Stimulated activated CD8-positive, alpha-beta memory T cell treated with anti-CD3 and anti-CD28 coated beads, Interleukin-4, amount 100 ng/mL, for 1 hour (primary cell): ENCODE measurements around the gene ZBTB7C.

Experiments
- DNase-seq, 2 donors: peaks; one replicate each; pipeline ENCODE4 v3.0.0-alpha.2; 2020; ENCODE audit warnings: low read depth in 2 of 2, low spot score in 1 of 2

ZBTB7C gene

DNA sequence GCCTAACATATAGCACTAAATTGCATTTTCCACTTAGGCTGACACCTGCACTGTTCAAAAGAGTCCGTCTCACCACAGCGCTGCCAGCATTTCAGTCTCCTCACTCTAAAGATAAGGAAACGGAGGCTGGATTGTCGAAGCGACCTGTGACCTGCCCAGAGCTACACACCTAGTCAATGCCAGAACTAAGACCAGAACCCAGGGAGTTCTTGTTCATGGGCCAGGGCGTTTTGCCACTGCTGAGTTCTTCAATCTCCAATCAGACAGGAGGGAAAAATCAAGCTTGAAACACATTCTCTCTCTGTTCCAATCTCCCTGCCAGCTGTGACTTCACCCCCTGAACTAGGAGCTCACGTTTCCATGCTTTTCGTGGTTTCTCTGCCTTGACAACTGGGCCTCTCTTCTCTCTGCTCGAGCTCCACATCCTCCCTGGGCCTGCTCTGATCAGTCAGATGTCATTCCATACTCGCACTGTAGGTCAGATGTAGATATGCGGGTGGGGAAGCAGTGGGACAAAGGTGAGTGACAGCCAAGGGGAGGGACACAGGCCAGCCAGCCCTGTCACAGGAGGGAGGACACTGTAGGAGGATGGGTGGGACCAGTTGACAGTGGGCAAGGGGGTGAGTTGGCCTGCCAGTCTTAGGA, 257.6 kb downstream of the ZBTB7C start:
- DNase-seq, result no peak

DNA sequence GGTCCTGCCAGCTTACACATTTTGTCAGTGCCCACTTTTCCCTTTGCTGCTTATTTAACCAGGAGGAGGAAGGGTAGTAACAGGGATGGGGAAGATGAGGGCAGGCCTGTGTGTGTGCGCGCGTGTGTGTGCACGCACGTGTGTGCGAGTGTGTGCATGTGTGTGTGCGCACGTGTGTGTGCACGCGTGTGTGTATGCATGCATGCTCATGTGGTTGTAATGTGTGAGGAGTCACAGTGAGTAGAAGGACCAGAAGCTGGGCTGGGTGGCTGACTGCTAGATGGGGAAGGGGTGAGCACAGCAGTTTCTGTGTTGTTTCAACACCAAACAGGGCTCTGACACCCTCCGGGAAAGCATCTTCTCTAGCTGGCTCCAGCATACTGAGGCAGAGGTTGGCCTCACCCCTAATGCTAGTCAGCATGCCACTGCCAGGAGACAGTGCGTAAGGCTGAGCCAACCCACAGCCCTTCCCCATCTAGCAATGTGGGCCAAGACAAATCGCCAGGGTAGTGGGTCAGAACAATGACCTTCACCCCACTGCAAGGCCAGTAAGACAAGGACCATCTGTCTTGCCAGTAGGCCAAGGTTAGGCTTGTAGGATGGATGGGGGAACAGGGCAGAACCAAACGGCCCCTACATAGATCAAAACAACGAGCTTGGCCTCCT, 260.0 kb downstream of the ZBTB7C start:
- DNase-seq, result no peak

DNA sequence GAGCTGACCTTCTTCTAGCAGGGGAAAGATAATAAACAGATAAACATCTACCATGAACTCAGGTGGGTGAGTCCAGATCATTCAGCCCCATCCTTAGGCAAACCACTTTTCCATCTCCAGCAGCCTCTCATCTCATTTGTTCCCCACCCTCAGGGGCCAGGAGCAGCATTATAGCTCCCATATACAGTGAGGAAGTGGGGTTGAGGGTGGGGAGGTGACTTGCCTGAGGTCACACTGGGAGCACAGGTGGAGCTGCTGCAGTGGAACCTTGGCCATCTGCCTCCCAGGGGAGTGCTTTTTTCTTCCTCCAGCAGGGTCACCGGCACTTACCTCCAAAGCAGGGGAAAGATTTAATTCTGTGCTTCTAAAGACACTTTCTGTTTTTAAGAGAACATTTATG, 266.2 kb downstream of the ZBTB7C start:
- DNase-seq, result no peak

DNA sequence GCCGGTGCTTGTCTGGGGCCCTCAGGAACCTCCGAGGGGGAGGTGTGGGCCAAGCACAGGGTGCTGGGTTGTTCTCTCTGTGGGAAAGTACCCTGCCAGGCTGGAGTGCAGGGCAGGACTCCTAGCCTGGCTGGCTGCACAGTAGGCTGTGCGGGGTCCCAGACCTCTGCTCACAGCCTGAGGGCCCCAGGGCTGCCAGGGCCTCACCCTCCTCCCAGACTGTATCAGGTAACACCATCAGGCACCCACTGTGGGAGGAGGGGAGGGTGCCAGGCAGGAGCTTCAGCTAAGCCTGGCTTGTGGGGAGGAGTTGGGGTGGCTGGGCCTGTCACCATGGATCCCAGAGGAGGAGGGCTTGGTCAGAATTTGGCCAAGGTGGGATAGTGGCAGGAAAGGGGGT, 266.8 kb downstream of the ZBTB7C start:
- DNase-seq, result no peak

DNA sequence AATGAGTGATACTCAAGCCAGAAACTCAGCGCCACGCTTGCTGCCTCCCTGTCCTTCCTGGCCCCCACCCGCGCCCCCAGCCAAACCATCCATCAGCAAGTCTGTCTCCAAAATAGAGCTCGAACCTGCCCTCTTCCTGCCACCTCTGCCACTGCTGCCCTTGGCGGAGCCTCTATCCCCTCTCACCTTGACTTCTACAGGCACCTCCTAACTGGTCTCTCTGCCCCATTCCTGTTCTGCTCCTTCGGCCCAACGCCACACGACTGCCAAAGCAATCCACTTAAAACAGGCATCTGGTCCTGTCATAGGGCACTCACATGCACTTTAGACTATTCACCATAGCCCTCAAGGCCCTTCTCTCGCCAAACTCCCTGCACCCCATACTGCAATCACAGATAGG, 268.5 kb downstream of the ZBTB7C start:
- no peak for DNase-seq

DNA sequence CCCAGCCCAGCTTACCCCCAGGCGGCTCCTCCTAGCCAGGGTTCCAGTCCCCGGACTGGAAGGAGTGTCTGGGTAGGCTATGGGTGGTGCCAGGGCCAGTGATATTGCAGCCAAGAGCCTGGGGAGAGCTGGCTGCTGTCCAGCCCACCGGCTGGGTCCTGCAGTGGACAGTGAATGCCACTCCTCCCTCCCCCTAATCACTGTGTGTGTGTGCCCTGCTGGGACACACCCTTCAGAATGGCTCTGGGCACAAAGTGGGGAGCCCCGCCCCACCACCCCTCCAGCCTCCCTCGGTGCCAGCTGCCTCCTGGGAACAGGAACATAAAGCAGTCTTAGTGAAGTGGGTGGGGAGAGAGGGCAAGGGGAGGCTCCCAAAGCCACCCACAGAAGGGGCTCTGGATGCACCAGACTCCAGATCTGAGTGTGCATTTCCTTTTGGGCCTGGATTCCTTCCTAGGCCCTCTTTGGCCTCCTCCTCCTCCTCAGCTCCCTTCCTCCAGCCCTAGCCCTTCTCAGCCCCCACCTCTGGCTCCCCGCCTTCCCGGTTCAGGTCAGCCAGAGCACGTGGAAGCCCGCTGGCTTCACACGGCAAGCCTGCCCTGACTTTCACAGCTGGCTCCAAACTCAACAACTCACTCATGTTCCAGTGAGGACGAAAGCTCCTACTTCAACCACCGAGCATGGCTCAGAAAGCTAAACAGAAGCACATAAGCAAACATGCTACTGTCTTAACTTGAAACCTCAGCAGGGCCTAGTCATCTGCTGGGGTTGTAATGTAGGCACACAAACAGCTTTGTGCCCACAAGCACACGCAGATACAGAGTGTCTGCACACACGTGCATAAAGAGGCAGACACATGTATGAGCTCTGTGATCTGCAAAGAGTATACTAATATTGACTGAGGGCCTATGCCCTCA, 269.5 kb downstream of the ZBTB7C start:
- no peak for DNase-seq

DNA sequence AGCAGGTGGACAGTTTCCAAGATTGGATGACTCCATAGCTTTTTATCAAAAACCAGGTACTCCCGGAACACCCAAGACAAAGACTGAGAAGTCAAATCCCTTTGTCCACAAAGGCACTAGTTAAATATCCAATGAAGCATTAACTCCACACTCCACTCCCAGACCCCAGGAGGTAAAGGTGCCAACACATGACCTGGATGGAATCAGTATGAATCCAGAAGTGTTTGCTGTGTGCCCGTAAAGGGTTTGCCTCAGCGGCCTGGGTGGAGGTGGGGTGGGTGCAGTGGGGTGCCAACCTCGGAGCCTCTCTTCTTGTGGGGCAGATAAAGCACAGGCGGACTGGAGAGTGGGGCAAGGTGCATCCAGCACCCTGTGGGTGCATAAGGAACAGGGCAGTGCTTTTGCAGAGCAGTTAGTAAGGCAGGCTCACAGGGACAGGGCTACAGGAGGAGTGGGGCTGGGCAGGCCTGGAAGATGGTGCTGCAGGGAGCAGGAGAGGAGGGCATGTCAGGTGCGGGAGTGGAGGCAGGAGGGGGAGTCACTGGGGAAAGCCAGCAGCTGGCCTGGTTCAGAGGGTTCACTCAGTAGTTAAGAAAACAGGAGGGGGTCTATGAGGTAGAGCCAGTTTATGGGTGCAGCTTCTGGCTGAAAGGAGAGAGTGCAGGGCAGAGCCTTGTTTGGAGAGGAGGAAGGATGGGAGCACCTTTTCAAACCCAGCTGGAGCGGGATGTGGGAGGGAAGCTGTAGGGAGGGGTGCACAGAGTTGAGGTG, 270.3 kb downstream of the ZBTB7C start:
- no peak for DNase-seq

DNA sequence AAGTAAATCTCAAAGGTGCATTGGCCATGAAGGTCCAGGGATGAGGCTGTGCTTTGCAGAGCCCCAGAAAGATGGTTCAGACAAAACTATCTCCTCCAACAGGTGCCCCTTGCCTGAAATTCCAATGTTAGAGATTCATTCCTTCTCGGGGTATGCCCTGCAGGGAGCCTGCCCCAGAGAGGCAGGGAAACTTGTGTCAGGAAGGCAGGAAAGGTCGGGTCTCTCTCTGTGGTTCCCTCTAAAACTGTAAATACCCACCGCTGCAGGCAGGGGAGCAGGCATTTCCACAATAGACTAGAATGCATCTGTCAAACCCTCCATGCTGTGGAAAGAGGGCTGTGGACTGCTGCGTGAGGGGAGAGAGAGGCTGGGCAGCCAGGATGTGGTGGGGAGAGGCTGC, 271.0 kb downstream of the ZBTB7C start:
- no peak for DNase-seq

DNA sequence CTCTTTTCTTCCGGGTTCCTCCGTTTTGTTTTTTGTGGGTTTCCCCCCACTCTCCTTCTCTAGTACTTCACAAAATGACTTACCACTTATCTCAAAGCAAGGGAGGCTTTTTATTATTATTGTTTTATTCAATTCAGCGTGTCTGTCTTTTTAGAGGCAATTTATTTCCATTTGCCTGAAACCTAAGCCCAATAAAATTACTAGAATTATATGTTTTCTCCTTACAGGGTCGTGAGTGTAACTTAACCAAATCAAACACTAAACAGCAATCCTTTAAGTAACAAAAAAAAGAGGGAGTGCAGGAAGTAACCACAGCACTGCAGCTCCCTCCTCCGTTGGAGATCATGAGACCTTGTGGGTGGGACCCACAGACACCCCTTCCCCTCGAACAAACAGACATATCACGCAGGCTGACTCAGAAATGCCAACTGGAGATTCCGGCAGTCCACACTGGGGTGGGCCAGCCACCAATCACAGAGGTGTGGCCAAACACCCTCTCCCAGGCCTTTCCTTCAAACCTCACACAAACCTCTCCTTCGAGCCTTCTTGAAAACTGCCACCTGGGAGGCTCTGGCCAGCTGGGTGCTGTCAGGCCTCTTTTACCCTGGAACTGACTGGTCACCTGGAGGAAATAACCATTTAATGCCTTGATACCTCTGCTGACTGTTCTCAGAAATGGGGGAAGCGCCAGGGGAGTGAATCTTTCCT, 271.7 kb downstream of the ZBTB7C start:
- no peak for DNase-seq

DNA sequence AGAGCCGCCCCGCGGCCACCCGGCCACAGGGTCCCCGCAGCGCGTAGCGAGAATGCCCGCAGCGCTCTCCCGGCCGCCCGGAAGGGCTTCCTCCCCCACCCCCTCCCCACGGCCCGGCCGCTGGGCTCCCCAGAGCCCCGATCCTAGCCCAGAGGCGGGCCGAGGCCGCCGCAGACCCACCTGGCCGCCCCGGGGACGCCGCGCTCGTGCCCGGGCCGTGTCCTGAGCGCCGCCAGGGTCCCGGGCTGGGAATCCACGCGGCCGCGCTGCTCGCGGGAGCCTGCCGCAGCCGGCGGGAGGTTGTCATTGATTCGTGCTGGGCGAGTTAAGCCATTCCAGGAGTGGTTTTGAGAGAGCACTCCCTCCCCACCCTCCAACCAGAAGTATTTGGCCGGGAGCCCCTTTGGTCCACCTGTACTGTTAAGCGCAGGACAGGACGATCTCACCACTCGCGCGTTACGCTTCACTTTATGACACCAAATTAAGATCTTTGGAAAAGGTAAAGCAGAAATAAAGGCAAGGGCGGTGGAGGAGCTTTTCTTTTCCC, 272.3 kb downstream of the ZBTB7C start:
- no peak for DNase-seq

DNA sequence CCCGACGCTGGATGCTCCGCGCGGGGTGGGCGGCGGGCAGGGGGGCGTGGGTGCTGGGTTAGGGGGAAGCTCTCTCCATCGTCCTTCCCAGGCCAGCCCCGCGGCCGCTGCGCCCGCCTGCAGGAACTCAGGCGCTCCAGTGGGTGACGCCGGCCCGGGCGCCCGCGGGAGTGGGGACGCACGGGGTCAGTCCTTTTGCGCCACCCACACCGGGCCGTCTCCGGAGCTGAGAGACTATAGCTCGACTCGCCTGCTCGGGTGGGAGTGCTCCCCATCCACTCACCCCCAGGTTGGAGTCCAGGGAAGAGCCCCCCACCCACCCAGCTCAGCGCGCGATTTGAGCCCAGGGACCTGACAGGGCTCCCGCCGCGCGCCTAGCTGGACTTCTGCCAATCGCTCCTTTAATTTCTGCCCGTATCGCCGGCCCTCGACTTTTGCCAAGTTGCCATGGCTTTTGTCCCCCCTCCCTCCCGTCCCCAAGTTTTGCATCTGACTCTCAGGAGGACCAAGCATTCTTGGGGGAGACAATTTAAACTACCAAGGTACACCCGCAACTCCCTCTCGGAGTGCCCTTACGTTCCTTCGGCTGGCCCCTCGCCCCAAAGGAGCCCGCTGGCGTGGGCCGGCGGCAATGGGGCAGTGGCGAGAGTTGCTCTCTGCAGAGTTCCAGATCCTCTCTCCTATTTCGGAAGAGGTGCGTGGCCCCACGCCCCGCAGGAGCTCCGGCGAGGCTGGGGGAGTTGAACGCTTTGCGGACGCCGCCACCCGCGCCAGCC, 272.9 kb downstream of the ZBTB7C start:
- no peak for DNase-seq

DNA sequence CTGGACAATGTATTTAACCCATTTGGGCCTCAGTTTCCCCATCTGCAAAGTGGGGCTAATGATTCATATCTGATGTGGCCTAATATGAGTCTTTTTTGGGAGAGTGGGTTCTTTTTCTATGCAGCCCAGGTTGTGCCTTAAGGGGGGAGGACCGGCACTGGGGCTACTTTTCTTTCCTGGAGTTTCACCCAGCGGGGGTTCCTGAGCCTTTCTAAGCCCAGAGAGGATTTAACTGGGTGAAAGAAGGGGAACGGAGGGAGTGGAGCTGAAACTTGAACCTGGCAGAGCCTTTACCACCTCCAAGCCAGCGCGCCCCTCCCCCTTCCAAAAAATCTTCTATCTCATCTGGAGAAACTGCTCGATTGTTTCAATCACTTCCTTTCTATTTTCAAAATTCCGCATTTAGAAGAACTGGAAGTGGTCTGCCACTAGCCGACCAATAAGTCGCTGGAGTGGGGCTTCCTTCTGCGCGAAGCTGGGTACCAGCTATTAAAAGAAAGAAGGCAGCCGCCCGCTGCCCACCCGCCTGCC, 273.7 kb downstream of the ZBTB7C start:
- DNase-seq, result no peak

DNA sequence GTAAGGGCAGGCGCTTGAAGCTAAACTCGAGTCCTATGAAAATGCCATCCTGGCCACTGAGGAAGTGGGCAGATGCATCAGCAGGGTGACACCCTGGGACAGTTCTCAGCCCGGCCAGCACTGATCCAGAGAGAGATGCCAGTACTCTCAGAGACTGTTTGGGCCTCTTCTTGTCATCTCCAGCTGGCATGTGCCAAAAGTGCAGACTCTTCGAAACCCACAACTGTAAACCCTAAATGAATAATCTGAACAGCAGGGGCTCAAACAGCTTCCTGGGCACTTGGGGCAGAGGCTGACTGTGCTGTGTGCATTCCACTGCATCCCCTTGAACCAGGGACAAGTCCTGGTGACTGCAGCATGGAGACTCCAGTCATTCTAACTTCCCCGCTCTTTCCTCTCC, 274.6 kb downstream of the ZBTB7C start:
- no peak for DNase-seq

DNA sequence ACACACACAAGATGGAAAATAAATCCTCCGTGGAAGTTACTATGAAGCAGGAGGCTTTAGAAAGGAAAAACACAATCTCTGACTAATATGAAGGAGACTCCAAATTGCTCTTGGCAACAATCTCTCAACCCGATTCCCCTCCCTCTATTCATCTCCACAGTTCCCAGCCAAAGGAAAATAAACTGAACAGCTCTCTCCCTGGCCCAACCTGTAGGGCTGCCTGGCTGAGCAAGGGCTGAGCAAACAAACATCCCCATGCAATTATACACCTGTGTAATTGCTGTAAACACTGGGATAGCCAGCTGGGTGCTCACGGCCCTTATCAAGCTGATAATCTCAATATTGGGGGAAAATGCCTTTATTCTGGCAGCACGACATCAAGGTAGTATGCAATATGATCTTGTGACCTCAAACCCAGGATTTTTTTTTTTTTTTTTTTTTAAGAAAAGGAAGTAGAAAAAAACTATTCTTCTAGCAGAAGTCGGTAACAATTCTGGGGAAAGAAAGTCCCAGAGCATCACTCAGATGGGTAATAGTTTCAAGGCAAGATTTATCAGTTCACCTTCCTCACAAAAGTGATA, 275.4 kb downstream of the ZBTB7C start:
- DNase-seq, result no peak

DNA sequence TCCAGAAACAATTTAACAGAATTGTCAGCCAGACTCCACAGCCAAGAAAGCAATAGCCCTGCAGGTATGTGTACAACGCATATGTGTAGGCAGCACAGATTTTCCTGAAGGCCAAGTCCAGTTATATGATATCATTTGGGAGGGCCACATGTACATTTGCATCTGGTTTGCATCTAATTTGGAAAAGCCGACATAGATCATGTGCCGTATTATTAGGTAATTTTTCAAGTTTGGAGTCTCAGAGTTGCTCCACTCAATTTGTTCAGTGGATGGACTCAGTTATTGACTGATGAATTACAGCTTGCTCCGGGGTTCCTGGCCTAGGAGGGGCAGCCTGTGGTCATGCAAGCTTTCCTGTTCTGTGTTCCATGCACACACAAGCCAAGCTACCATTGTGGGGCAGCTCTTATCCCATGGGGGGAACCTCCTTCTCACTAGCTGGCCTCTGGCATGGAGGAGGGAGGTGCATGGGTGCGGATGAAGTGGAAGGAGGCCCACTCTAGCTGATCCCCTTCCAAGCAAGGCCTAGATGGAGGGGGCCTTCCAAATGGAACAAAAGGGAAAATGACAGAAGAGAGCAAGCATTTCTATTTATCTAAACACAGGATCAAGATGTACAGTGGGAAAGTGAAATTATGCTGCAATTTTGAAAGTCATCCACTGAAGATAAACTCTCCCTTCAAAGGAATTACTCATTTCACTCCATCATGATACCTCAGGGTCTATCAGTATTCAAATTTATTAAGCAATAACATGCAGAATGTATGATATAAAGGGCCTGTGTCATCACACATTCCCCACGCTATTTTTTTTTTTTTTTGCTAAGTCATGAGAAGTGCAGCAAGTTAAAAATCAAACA, 276.2 kb downstream of the ZBTB7C start:
- no peak for DNase-seq

DNA sequence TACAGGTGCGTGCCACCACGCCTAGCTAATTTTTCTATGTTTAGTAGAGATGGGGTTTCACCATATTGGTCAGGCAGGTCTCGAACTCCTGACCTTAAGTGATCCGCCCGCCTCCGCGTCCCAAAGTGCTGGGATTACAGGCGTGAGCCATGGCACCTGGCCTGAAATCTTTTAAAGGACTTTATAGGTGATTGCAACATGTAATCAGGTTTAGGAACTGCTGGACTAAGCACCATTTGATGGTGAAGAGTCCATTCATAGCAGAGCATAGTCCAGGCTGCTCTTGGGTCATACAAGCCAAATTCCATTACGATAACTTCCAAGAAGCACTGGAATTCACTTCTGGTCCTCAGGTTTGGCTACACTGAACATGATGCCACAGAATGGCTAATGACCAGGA, 278.1 kb downstream of the ZBTB7C start:
- no peak for DNase-seq

DNA sequence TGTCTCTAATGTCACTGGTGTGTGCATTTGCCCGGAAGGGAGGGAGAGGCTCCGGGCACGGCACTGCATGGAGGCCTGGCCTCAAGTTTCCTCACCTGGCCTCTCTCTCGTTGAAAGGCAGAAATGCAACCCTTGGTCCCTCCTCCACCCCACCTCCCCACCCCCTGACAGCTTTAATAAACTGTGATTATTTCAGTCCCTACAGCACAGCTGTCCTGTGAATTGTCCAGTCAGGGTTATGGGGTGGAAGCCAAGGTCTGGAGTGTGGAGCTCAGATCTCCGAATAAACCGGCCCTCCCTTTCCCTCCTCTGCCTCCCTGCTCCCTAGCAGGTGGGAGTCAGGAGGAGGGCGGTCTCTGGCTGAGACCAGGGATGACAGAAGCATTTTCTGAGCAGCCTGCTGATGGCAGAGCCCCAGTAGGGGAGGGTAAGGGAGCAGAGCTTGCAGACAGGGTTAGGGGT, 279.5 kb downstream of the ZBTB7C start:
- DNase-seq, result no peak

DNA sequence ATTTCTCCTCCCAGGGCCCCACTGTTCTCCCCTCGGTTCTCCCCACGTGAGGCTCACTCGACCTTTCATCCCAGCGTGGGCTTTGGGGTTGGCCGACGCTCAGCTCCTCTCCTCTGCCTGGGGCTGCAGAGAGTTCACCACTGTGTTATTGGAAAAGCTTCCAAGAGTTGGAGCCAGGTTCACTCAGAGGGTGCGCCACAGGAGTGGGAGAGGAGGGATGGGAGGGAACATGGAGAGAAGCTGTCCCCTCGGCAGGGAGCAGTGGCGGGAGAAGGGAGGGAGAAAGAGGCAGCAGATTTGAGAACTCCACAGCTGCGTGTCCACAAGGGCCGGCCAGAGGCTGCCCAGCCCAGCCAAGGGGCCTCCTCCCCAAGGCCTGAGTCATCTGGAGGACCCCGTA, 281.6 kb downstream of the ZBTB7C start:
- no peak for DNase-seq
